Measurements from ENCODE around the gene SLC26A1.
"Not testable (repeated sequence)": the region's sequence is repeated elsewhere in the genome, so short reads cannot be mapped to it uniquely, and the experiment has no call there.

Gene SLC26A1

GRCh38 chr4:978957-979701, 14.1 kb downstream of the SLC26A1 start:
- DNase-seq: no peak

GRCh38 chr4:976016-976415, 17.2 kb downstream of the SLC26A1 start:
- DNase-seq: not testable (repeated sequence)

GRCh38 chr4:974668-975067, 18.5 kb downstream of the SLC26A1 start:
- no peak for DNase-seq

- peak; percentile 53 to 80 for DNase-seq
Measured at GRCh38 chr4:973431-974397, 19.5 kb downstream of the SLC26A1 start, which contains the start of gene DGKQ. DGKQ (minus strand) TSS chr4:973569; CDS start chr4:973482, 87 bp downstream.

GRCh38 chr4:972651-973424, 20.4 kb downstream of the SLC26A1 start:
- DNase-seq: no peak

GRCh38 chr4:971666-972500, 21.3 kb downstream of the SLC26A1 start:
- no peak for DNase-seq

GRCh38 chr4:970854-971520, 22.2 kb downstream of the SLC26A1 start:
- no peak for DNase-seq

- no peak for DNase-seq
Measured at GRCh38 chr4:970046-970745, 23.0 kb downstream of the SLC26A1 start.

GRCh38 chr4:968621-969394, 24.4 kb downstream of the SLC26A1 start:
- DNase-seq: no peak

- DNase-seq: no peak
Measured at GRCh38 chr4:968221-968620, 25.0 kb downstream of the SLC26A1 start.

- no peak for DNase-seq
Measured at GRCh38 chr4:967113-968104, 25.8 kb downstream of the SLC26A1 start.

- DNase-seq: no peak
Measured at GRCh38 chr4:966266-967112, 26.7 kb downstream of the SLC26A1 start.

- no peak for DNase-seq
Measured at GRCh38 chr4:965766-966134, 27.5 kb downstream of the SLC26A1 start.

- no peak for DNase-seq
Measured at GRCh38 chr4:965048-965765, 28.0 kb downstream of the SLC26A1 start.

GRCh38 chr4:964346-965025, 28.7 kb downstream of the SLC26A1 start:
- no peak for DNase-seq

All from NCI-H187 (cell line).